WTC11 (cell line): Measurements from ENCODE around the gene PTPRN2. TPM values are rescaled to one million over a fixed set of nuclear protein-coding genes. Genes with fewer than 3 reads are reported as not detected.

Experiments
- ATAC-seq: fragments of 200-7000 bp; cut with Tn5 transposase; 2 replicates; pipeline ENCODE4 v1.10.0; 2021; ENCODE audit warnings: mild to moderate bottlenecking, moderate library complexity
- CTCF ChIA-PET: fragments of 300-600 bp; sonication (Branson Sonifier 250); formaldehyde crosslinking; loops from one replicate; lab custom pipeline; 2021; ENCODE audit warnings: antibody characterized with exemption; lab: Charles Lee
- POLR2A ChIA-PET: fragments of 350-600 bp; sonication (Branson Sonifier 250); formaldehyde crosslinking; loops from one replicate; lab custom pipeline; 2021; ENCODE audit warnings: antibody characterized with exemption; lab: Charles Lee
- DNase-seq: peaks from one replicate; pipeline ENCODE4 v3.0.0; 2021; ENCODE audit warnings: low spot score
- H3K27ac Mint-ChIP-seq: 2 replicates; pipeline ENCODE4 v1.8.0; 2021; ENCODE audit warnings: mixed read lengths
- H3K27me3 Mint-ChIP-seq: 2 replicates; pipeline ENCODE4 v1.8.0; 2021; ENCODE audit warnings: low read depth, mild to moderate bottlenecking, moderate library complexity, mixed read lengths
- H3K36me3 Mint-ChIP-seq: 2 replicates; pipeline ENCODE4 v1.8.0; 2021; ENCODE audit warnings: mixed read lengths
- H3K4me1 Mint-ChIP-seq: 2 replicates; pipeline ENCODE4 v1.8.0; 2022; ENCODE audit warnings: mixed read lengths
- H3K4me3 Mint-ChIP-seq: 2 replicates; pipeline ENCODE4 v1.8.0; 2021; ENCODE audit warnings: mild to moderate bottlenecking, moderate library complexity, mixed read lengths
- H3K9me3 Mint-ChIP-seq: 2 replicates; pipeline ENCODE4 v1.8.0; 2021; ENCODE audit warnings: mixed read lengths
- ATF1 ChIP-seq: sonication (generic); formaldehyde crosslinking; IDR thresholded peaks from 2 replicates; pipeline ENCODE4 v1.8.1; 2023; ENCODE audit warnings: mild to moderate bottlenecking, moderate library complexity, missing genetic modification reagents
- ATF2 ChIP-seq: sonication (generic); formaldehyde crosslinking; IDR thresholded peaks from 2 replicates; pipeline ENCODE4 v1.8.1; 2022; ENCODE audit warnings: low read depth, missing genetic modification reagents, borderline replicate concordance
- ATF3 ChIP-seq: sonication (generic); formaldehyde crosslinking; conservative IDR thresholded peaks from 2 replicates; pipeline ENCODE4 v1.8.1; 2022; ENCODE audit warnings: mild to moderate bottlenecking, missing genetic modification reagents
- CREM ChIP-seq: sonication (generic); formaldehyde crosslinking; IDR thresholded peaks from 2 replicates; pipeline ENCODE4 v1.8.1; 2022; ENCODE audit warnings: mild to moderate bottlenecking, missing genetic modification reagents, moderate library complexity
- FOXJ3 ChIP-seq: sonication (generic); formaldehyde crosslinking; IDR thresholded peaks from 2 replicates; pipeline ENCODE4 v1.9.0; 2021; ENCODE audit warnings: missing genetic modification reagents, mild to moderate bottlenecking, borderline replicate concordance
- GABPB1 ChIP-seq: sonication (generic); formaldehyde crosslinking; IDR thresholded peaks from 2 replicates; pipeline ENCODE4 v1.8.1; 2023; ENCODE audit warnings: mild to moderate bottlenecking, missing genetic modification reagents
- IRF1 ChIP-seq: sonication (generic); formaldehyde crosslinking; IDR thresholded peaks from 2 replicates; pipeline ENCODE4 v1.8.0; 2023; ENCODE audit warnings: missing genetic modification reagents
- MLX ChIP-seq: sonication (generic); formaldehyde crosslinking; IDR thresholded peaks from 2 replicates; pipeline ENCODE4 v1.8.1; 2023; ENCODE audit warnings: mild to moderate bottlenecking, missing genetic modification reagents, moderate library complexity
- NFE2L1 ChIP-seq: sonication (generic); formaldehyde crosslinking; IDR thresholded peaks from 2 replicates; pipeline ENCODE4 v1.8.1; 2023; ENCODE audit warnings: missing genetic modification reagents
- NR1H2 ChIP-seq: sonication (generic); formaldehyde crosslinking; IDR thresholded peaks from 2 replicates; pipeline ENCODE4 v1.9.0; 2021; ENCODE audit warnings: mild to moderate bottlenecking, moderate library complexity, missing genetic modification reagents
- PRRX2 ChIP-seq: fragments of 250-450 bp; sonication (Bioruptor Pico); IDR thresholded peaks from 2 replicates; pipeline ENCODE4 v1.8.0; 2021; ENCODE audit warnings: mild to moderate bottlenecking
- SMAD3 ChIP-seq: sonication (generic); formaldehyde crosslinking; IDR thresholded peaks from 2 replicates; pipeline ENCODE4 v1.8.0; 2022; ENCODE audit warnings: missing genetic modification reagents, mild to moderate bottlenecking, borderline replicate concordance
- SMAD4 ChIP-seq: sonication (generic); formaldehyde crosslinking; IDR thresholded peaks from 2 replicates; pipeline ENCODE4 v1.8.0; 2022; ENCODE audit warnings: mild to moderate bottlenecking, missing genetic modification reagents
- SOX15 ChIP-seq: fragments of 250-450 bp; sonication (Bioruptor Pico); IDR thresholded peaks from 2 replicates; pipeline ENCODE4 v1.9.0; 2021; ENCODE audit warnings: mild to moderate bottlenecking
- SP1 ChIP-seq: sonication (generic); formaldehyde crosslinking; conservative IDR thresholded peaks from 2 replicates; pipeline ENCODE4 v1.8.1; 2022; ENCODE audit warnings: missing genetic modification reagents
- TCF7 ChIP-seq: sonication (generic); formaldehyde crosslinking; IDR thresholded peaks from 2 replicates; pipeline ENCODE4 v1.8.0; 2022; ENCODE audit warnings: mild to moderate bottlenecking, low read depth, missing genetic modification reagents, moderate library complexity
- ZNF121 ChIP-seq: sonication (generic); formaldehyde crosslinking; IDR thresholded peaks from 2 replicates; pipeline ENCODE4 v1.8.0; 2023; ENCODE audit warnings: missing genetic modification reagents
- ZNF219 ChIP-seq: sonication (generic); formaldehyde crosslinking; IDR thresholded peaks from 2 replicates; pipeline ENCODE4 v1.8.0; 2023; ENCODE audit warnings: missing genetic modification reagents, mild to moderate bottlenecking, borderline replicate concordance
- ZNF396 ChIP-seq: fragments of 250-450 bp; sonication (Bioruptor Pico); IDR thresholded peaks from 2 replicates; pipeline ENCODE4 v1.8.0; 2021; ENCODE audit warnings: mild to moderate bottlenecking, moderate library complexity, borderline replicate concordance
- ZNF532 ChIP-seq: fragments of 250-450 bp; sonication (Bioruptor Pico); IDR thresholded peaks from 2 replicates; pipeline ENCODE4 v1.9.0; 2021; ENCODE audit warnings: mild to moderate bottlenecking, borderline replicate concordance
- ZSCAN18 ChIP-seq: fragments of 250-450 bp; sonication (Bioruptor Pico); IDR thresholded peaks from 2 replicates; pipeline ENCODE4 v2.1.2; 2022; ENCODE audit warnings: mild to moderate bottlenecking, moderate library complexity
- total RNA-seq: library from RNA; stranded (reverse); gene quantifications from 3 replicates; pipeline ENCODE4 v1.2.3, GENCODE V29; 2021

Gene PTPRN2
- total RNA-seq, 1 experiment from 2014 or later: 4.7 TPM

GRCh38 chr7:158127241-158127640 is 460.4 kb downstream of the PTPRN2 start:
- ATAC-seq (no peak), DNase-seq (no peak)
- ChIA-PET POLR2A (no interaction called here), CTCF (no interaction called here)
- TF ChIP-seq ATF1 (CRISPR knock-in tag): no peak
- no peak for TF ChIP-seq NFE2L1
- Mint-ChIP-seq H3K27me3 (no peaks in the 10 kb centered on the region; the same call in 1 of the 2 replicates), H3K4me3 (no peak overlapping the region), H3K27ac (no peak overlapping the region), H3K9me3 (peaks cover 21% of the 10 kb centered on the region; the same call in 1 of the 2 replicates), H3K36me3 (peaks cover 31% of the 10 kb centered on the region), H3K4me1 (no peaks in the 10 kb centered on the region; the same call in 1 of the 2 replicates)

- CTCF ChIA-PET: no interaction called here
- Mint-ChIP-seq H3K4me3 (no peak overlapping the region), H3K4me1 (no peaks in the 10 kb centered on the region; the same call in 1 of the 2 replicates), H3K36me3 (peaks cover 37% of the 10 kb centered on the region), H3K9me3 (peaks cover 27% of the 10 kb centered on the region; the same call in 1 of the 2 replicates), H3K27ac (no peak overlapping the region), H3K27me3 (no peaks in the 10 kb centered on the region; the same call in 1 of the 2 replicates)
- no peak for DNase-seq
- TF ChIP-seq IRF1 (CRISPR knock-in tag) (no peak), ZNF219 (CRISPR knock-in tag) (no peak), TCF7 (CRISPR knock-in tag) (no peak), SMAD4 (CRISPR knock-in tag) (no peak), PRRX2 (CRISPR knock-in tag) (no peak), GABPB1 (no peak), ATF3 (no peak), FOXJ3 (CRISPR knock-in tag) (no peak), ZNF396 (CRISPR knock-in tag) (no peak)
- POLR2A ChIA-PET: no interaction called here
- ATAC-seq: no peak
Measured at GRCh38 chr7:158126661-158127060, 461.0 kb downstream of the PTPRN2 start.

GRCh38 chr7:158125721-158126120 is 461.9 kb downstream of the PTPRN2 start:
- no peak overlapping the region for H3K27ac Mint-ChIP-seq
- ChIA-PET CTCF (no interaction called here), POLR2A (no interaction called here)
- H3K36me3 Mint-ChIP-seq: peaks cover 42% of the 10 kb centered on the region
- DNase-seq (no peak), ATAC-seq (no peak)
- TF ChIP-seq SP1 (CRISPR knock-in tag): no peak
- TF ChIP-seq SOX15 (CRISPR knock-in tag): no peak
- TF ChIP-seq MLX (CRISPR knock-in tag): no peak
- TF ChIP-seq ZNF532 (CRISPR knock-in tag): no peak
- TF ChIP-seq ZNF396 (CRISPR knock-in tag): no peak
- no peak for TF ChIP-seq IRF1 (CRISPR knock-in tag)
- TF ChIP-seq ATF2 (CRISPR knock-in tag): no peak
- no peak for TF ChIP-seq SMAD3
- TF ChIP-seq NFE2L1: no peak
- no peak for TF ChIP-seq ZSCAN18
- TF ChIP-seq NR1H2 (CRISPR knock-in tag): no peak
- no peak for TF ChIP-seq ZNF121
- TF ChIP-seq CREM (CRISPR knock-in tag): no peak
- no peak for TF ChIP-seq GABPB1
- H3K27me3 Mint-ChIP-seq: no peaks in the 10 kb centered on the region; the same call in 1 of the 2 replicates
- H3K4me1 Mint-ChIP-seq: no peaks in the 10 kb centered on the region; the same call in 1 of the 2 replicates
- no peak overlapping the region for H3K4me3 Mint-ChIP-seq
- H3K9me3 Mint-ChIP-seq: peaks cover 33% of the 10 kb centered on the region
